ENCODE measurements around the gene LSS.

DNA sequence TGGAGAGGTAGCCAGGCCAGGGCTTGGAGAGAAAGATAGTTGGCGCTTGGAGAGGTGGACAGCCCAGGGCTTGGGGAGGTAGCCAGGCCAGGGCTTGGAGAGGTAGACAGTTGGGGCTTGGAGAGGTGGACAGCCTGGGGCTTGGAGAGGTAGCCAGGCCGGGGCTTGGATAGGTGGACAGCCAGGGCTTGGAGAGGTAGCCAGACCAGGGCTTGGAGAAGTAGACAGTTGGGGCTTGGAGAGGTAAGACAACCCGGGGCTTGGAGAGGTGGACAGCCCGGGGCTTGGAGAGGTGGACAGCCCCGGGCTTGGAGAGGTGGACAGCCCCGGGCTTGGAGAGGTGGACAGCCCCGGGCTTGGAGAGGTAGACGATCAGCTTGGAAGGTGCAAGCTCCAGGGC lies 7.7 kb downstream of the LSS start:
- TF ChIP-seq, protein P1, sequence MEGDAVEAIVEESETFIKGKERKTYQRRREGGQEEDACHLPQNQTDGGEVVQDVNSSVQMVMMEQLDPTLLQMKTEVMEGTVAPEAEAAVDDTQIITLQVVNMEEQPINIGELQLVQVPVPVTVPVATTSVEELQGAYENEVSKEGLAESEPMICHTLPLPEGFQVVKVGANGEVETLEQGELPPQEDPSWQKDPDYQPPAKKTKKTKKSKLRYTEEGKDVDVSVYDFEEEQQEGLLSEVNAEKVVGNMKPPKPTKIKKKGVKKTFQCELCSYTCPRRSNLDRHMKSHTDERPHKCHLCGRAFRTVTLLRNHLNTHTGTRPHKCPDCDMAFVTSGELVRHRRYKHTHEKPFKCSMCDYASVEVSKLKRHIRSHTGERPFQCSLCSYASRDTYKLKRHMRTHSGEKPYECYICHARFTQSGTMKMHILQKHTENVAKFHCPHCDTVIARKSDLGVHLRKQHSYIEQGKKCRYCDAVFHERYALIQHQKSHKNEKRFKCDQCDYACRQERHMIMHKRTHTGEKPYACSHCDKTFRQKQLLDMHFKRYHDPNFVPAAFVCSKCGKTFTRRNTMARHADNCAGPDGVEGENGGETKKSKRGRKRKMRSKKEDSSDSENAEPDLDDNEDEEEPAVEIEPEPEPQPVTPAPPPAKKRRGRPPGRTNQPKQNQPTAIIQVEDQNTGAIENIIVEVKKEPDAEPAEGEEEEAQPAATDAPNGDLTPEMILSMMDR (IDR thresholded peaks at IDR 0.05), result no peak
- no peak for TF ChIP-seq EP300 (IDR thresholded peaks at IDR 0.05)
- no peak for TF ChIP-seq POLR2AphosphoS5 (IDR thresholded peaks at IDR 0.05)
